HG02970 (cell line): Measurements from ENCODE around the gene HIVEP2.
A peak's percentile ranks its signal among the peaks of the same experiment; 100 is the strongest.

Experiments used
- ATAC-seq: cut with Tn5 transposase; IDR thresholded peaks from one replicate; pipeline ENCODE4 v1.9.1; 2021; ENCODE audit warnings: mild to moderate bottlenecking, moderate library complexity, moderate number of reproducible peaks; ENCODE audit not compliant: unreplicated experiment, low FRiP score

HIVEP2 gene

DNA sequence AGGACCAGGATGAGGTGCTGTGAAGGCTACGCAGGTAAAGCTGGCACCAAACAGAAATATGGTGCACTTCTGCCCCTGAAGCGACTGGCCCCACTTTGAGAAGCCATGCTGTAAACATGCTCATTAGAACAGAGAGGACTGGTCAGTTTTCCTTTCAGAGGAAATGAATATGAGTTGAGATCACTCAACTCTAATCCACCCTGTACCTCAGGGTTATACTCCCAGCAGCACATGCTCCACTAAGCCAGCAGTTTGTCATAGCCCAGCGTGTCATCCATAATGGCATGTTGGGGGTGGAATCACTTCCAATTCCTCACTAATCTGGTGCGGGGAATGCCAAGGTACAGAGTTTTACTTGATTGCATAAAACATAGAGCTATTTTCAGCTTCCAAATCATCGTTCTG, 98.1 kb downstream of the HIVEP2 start:
- ATAC-seq = no peak

DNA sequence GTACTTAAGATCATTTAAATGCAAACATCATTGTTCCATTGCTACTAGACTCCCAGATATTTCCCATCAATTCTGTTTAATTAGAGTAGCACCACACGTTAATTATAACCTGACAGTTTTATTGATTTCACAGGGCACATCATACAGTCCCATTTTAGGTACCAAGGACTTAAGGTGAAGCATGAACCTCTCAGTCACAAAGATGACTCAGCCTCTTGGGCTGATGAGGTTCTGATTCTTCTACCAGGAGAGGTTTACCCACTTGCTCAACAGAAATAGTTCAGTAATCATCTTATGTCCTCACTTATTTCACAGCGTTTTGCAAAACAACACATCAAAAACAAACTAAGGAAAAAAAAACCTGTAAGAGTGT, 98.5 kb downstream of the HIVEP2 start:
- ATAC-seq = no peak

DNA sequence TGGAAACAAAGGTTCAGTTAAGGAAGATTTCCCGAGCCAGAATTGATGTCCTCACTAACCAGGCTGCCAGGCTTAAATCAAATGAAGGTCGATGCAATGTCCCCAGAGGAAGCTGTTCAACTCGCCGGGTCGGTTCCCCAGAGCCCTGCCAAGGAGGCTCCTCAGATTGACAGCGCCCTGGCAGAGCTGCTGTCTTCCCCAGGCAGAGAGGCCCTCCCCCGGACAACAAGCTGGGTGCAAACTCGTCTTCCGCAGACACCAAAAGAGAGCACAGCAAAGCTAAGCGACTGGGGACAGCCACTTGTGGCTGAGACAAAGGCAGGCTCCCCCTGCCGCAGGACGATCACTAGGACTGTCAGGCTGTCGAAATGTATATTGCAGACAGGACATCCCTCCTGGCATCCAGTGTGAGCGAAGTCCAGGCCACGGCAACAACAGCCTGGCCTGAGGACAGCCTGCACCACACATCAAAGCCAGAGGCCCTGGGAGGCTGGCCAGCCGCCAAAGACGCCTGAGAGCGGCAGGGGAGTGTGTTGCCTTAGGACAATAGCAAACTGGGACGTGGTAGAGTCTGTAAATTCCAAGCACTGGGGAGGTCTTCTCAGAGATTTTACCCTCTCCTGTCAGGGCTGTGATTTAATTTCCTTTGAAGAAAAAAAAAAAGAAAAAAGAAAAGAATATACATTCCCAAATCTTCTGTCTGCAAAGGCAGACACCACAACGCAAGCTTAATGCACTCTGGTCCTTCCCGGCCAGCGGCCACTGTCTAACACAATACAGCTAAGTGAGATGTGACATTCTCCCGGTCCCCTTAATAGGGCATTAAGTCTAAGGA, 99.1 kb downstream of the HIVEP2 start:
- ATAC-seq = no peak

DNA sequence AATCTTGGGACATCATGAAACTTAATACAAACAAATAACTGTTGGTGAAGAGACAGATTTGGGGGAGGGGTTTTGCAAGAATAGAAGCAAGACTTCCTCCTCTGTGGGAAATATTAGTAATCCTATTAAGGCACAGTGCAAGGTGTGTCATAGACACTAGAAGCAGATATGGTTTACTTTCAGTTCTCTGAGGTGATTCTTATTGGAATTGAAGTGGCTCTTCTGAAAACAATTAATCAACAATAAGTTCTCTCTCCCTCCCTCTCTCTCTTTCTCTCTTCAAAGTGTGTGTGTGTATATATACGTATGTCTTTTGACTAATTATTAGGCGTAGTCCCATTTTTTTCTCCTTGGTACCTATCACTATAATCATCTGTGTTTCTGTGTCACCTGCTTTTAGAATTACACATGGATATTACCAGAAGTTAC, 99.8 kb downstream of the HIVEP2 start:
- no peak for ATAC-seq

DNA sequence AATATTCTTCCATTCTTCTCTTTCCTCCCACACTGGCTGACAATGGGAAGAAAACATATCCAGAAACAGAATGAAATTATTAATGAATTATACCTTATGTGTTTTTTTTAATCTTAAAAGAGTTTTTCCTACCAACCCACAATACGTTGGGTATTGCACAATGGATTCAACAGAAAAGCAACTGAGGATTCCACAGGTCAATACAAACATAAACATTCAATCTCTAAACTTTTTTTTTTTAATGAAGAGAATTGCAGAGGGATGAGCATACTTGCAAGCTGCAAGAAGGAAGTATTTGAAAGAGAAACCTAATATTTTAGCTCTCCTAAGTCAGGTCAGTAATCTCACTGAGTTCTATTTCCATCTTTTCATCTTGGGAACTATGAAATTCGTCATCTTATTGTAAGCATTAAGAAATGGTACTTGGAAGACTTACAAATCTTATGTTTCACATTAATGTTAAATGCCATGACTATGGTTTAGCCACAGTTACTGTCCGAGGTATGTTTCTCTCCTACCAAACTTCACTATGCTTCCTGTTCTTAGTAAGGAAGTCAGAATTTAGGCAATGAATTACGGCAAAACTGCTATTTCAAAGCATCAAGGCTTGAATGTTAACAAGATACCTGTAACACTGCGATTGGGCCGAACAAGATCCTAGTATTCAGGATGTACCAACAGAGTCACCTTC, 100.8 kb downstream of the HIVEP2 start:
- no peak for ATAC-seq

DNA sequence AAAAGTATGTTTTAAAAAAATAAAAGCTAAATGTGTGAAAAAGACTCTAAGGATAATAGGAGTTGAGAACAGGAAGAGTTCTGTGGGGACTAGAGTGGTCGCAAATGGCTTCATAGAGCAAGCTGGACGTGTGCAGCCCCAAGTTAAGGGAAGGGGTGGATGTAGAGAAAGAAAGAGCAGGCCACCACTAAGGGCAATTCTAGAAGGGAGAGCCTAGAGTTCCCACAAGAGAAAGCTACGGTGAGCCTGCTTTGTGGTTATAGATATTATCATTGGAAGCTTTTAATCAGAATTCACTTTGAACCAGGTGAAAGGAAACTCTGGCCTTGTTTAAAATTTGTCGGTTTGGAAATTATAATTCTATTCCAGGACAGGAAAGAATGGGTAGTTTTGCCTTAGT, 101.6 kb downstream of the HIVEP2 start:
- ATAC-seq = no peak

DNA sequence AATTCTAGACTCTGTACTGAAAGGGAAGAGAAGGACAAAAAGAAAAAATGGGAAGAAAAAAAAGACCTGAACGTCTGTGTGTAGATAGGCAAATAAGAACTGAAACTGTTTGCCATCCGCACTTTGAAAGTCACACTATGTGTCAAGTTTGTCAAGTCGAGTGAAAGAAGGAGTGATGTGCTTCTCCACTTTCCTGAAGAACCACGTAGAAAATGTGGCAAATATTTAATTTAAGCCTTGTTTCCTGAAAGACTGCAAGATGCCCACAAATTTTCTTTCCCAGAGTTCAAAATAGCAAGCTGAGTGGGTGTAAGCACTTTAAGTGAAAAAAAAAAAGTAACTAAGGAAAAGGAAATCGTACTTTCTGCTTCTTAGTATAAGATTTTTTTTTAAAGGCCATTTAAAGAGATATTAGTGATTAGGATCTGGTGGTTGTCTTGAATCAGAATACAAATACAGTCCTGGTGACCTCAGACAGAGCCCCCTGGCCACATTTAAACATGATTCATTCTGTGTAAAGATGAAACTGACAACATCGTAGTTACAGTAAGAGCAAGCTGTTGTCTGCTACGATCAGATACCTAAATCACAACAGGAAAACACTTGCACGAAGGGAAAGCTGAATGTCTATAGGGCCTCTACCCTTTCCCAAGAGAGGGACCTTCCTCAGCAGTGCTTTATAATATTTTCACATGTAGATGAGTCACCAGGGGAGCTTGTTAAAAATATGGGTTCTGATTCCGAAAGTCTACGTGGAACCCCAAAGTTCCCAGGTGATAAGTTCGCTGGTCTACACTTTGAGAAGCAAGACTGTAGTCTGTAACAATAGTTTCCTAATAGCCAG, 102.3 kb downstream of the HIVEP2 start:
- peak; percentile 56 for ATAC-seq

DNA sequence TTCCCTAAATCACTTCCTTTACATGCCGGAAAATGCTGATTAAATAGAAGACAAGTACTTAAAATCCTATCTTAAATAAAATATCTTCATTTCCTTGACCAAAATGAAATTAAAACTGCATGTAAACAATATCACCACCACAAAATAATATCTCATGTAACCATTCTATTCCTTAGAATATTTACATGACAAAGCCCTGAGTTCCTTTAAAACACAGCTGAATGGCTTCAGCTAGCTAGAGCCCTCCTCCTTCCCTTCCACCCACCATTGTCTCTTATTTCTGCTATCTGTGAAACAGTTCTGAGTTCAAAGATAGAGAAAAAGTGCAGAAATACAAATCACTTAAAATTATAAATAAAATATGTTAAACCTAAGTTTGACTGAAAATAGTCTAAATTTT, 103.1 kb downstream of the HIVEP2 start:
- ATAC-seq = no peak

DNA sequence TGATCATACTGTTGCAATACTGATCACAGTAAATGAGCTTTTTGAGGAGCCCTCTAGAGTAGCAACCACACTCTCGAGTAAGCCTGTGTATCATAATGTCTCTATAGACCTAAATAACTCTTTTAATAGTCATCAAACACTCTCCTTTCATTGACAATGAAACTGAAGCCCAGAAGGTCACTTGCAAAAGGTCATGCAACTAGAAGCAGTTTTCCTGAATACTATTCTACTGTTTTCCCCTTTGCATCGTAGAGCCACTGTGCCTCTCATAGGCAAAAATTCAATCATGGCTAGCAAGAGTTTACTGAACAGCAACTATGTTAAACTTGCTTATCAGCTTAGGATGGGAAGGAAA, 105.3 kb downstream of the HIVEP2 start:
- ATAC-seq = no peak

DNA sequence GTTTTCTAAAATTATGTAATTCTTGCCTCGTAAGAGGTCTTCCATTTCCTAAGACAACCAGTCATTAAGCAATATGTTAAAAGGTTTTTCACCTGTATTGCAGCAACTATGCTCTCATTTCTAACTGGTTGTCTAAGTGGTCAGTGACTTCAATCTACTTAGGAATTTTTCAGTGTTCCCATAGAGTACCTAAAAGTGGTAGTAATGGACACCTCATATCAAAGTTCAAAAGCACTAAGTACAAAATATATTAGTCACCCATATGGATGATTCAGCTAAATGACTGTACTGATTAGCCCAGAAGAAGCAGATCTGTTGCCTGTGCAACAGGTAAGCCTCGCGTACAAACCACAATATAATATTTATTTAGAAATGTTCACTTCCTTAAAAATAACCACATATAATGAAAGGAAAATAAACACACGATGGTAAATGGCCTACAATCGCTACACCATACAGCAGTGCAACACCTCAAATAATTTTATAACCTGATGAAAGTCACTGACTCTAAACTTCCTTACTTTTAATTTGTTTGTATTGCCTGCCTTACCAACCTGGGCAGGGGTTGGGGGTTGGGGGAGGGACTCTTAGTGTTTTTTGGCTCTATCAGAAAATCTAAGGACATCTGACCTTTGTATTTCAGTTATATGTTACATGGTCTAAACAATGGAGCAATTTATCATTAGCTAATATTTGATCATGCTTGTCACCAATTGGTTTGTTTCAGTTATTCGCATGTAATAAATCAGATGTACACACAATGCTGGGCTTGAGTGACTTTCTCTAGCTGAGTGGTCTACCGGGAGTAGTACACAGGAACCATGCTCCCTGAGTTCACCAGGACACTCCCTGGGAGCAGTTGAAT, 105.9 kb downstream of the HIVEP2 start:
- no peak for ATAC-seq

DNA sequence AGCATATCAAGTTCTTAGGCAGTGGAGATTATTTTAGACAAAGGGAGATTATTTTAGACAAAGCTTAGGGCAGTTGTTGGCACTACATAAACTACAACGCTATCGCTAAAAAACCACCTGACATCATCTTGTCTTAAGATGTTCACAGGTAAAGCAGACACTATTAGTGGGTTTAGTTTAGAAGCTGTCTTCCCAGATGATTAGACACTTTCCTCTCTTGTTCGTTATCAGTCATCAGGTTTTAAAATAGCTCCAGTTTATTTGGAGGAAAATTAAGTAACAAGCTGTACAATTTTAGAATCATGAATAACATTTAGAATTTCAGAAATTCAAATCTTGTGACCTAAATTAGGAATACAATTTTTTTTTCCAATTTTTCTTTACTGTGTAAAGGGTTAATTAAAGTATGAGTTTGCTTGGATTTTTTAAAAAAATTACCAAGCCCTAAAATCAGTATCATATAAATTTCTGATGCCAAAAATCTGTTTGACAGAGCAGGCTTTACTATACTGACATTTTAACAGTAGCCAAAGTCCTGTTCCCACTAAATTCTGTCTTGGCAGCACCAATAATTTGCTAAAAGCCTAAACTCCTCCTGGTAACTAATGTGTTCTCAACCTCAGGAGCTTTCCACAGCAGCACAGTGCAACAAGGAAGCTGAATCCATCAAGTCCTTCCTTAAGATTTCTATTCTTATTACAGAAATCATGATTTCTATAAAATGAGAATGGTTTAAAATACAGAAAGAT, 109.0 kb downstream of the HIVEP2 start:
- ATAC-seq = no peak

DNA sequence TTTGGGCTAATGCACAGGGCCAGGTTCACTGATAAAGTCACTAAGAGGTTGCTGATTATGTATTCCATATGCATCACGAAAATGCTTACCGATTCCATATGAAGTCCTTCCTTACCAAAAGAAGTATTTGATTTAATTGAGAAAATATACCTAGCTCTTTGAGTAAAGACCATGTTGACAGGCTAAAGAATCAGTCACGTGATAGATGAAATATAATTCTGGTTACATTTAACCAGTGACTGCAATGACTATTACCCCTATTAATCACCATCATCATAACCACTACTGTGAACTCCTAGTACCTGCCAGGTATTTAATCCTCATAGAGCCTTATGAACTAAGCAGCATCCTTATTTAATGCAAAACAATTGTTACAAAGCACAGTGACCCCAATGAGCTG, 110.1 kb downstream of the HIVEP2 start:
- ATAC-seq = no peak

DNA sequence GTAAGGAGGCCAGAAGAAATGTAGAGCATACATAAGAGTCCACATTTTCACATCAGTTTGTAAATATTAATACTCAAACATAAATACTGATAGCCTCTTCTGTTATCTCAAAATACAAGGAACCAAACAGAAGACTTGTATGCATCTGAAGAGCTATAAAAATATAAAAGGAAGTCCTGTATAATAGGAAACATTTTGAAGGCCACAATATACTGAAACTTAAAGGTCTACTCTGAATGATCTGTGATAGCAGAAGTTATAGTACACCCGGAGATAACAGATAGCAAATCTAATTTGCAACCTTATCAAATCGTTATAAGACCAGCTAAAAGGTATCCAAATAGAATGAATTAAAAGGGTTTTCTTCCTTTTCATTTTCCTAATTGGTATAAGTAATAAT, 111.2 kb downstream of the HIVEP2 start:
- no peak for ATAC-seq

DNA sequence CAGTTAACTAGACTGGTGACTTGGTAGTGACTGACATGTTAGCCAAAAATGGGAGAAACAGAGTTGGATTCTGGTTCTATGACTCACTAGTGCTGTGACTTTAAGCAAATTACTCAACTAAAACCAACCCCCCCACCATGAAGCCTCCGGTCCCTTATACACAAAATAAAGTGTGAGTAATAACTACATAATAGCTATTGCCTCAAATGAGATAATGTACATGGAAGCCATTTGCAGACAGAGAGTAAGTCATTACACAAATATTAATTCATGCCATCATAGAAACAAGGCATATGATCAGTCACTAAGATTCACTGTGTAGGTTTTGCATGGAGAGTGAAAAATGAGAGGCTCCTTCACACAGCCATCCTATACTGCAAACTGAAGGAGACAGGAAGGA, 111.9 kb downstream of the HIVEP2 start:
- no peak for ATAC-seq

DNA sequence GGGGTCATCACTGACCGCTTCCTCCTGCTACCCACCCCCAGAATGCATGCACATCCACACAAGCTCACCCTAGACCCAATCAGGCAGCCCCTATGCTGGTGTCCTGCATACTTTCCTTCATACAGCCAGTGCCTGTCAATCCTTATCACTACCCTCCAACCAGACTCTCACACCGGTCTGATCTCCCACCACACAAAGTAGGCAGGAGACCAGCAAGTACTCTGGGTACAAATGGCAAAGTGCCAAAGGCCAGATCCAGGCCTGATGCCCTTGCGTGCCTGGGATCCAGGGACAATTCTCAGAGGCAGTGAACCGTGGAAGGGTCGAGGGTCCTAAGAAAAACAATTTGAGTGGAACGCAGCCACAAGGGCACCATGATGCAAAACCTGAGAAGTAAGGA, 114.2 kb downstream of the HIVEP2 start:
- no peak for ATAC-seq

DNA sequence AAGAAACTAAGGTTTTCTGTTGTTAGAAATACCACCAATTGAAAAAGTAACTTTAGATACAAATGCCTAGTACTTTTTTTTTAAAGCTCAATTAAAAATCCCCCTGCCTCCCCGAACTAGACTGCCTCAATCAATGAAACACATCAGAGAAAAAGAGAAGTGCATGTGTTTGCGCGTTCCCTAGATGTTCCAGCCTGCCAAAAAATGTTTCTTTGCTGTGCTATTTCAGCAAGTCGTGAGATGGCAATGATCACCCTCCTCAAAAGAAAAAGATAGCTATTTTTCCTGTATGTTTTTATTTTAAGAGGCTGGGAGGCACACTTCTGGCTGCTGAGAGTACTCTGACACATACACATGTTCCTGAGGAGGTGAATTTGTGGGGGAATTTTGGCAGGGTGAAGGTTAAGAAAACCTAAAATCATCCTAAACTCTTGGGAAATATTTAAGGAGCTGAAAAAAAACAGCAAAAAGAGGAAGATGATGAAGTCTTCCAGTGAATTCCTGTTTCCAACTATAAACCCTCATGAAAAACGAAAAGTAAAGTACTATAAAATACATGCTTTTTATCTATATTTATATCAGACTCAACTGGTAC, 114.8 kb downstream of the HIVEP2 start:
- ATAC-seq = no peak

DNA sequence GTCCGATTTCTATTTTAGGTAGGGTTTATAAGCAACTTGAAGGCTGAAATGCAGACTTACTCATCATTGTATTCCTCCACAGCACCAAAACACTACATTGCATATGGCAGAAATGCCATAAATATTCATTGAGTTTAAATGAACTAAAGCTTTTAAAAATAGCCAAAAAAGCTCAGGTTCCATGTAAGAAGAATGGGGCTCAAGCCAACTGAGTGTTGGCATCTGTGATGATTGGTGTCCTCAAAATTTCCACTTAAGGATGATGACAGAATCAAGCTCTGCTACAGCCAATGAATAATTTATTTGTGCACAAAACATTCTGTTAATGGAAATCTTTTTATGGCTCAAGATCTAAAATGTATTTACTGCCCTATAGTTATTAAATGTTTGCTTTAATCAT, 115.4 kb downstream of the HIVEP2 start:
- ATAC-seq = no peak

DNA sequence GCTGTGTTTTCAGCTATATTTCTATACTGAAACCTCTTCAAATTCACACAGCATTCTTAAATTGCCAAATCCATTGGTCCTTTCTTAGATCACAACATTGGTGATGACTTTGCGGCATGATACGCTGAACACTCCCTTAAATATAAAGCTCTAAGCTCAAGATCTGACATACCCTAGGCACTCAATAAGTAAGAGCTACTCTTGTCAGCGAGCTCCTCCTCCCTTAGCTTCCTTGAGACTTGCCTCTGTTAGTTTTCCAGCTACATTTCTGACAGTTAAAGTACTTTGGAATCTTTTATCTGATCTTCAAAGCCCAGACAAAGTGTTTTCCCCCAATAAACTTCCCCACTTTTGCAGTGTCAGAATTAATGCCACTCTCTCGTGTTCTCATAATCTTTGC, 117.0 kb downstream of the HIVEP2 start:
- no peak for ATAC-seq

DNA sequence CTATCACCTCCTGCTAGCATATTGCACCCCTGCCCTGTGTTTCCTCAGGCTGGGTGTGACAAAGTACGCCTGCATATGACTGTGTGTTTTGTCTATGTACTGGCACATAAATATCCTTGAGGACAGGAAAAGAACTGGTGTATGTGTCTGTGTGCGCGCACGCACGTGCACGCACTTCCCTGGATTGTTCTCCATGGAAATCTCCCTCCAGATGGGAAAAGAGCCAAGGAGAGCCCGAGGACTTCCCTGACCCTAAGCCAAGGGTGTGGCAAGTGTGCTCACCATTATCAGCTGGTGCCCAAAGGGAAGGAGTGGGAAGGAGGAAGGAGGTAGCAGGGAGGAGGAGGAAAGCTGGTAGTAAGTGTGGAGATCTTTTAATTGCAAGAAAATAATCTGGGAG, 117.6 kb downstream of the HIVEP2 start:
- ATAC-seq = no peak
